Heart left ventricle (tissue), 13 donors: ENCODE results near the gene RAB11FIP4.

Source experiments
- POLR2A ChIP-seq, 2 donors: fragments of 450-650 bp; IDR thresholded peaks; one replicate each; pipeline ENCODE4 v1.6.1; 2017; ENCODE audit warnings: antibody characterized with exemption in 2 of 2, mild to moderate bottlenecking in 2 of 2, moderate library complexity in 2 of 2
- TF ChIP-seq, protein P1 (sequence below), 12 donors: fragments of 200-600 bp; sonication (generic) in 4 of 12; IDR thresholded peaks; one replicate each; pipeline versions ENCODE4 v1.5.0 to v1.8.0; 2018 to 2022; ENCODE audit warnings: antibody characterized with exemption in 12 of 12, mild to moderate bottlenecking in 5 of 12
- donor health status: ischemic (EF 13 %, LVEDD 7.1; RV severe dilation, severe dysfunction).
- donor health status: DM: no; HTN: yes; CAD: no.
- donor health status: DM: no; HTN: no; CAD: no.
- donor health status: ischemic (EF 25% LVEDD 6.9; RV normal size, moderate dysfunction).
- donor health status: ischemic (EF 25% LVEDD 5.7; RV mildly dilated, moderate dysfunction).
- donor health status: ischemic (EF 35%, LVEDD 5.7; RV mildly dilated, moderate dysfunction).
- donor health status: nonischemic (EF 11% LVEDD 7.7; RV severe dilation, severe dysfunction).
- donor health status: DM: yes; HTN: yes; CAD: no.
- donor health status: PGD.
- donor health status: ischemic (EF 29% LVEDD 5.4; RV normal size, mild dysfunction).
- donor health status: nonischemic (EF 23%, LVEDD 6.1; RV moderate dilation, normal function).

DNA sequence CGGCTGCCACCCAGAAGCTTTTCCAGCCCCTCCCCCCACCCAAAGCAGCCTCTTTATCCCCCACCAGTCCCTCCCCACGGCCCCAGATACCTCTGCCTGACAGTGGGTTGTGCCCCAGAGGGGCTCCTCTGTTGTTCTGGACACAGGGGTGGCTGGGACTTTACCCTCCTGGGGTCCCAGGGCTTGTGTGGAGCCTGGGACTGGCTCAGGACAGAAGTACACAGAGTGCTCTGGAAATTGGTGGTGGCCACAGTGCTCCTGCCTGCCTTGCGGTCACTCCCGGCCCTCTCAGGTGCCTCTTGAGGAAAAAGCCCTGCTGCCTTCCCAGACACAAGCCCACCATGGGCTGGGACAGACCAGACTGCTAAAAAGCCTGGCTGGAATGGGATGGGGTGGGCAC, 68.2 kb downstream of the RAB11FIP4 start:
- TF ChIP-seq, protein P1, sequence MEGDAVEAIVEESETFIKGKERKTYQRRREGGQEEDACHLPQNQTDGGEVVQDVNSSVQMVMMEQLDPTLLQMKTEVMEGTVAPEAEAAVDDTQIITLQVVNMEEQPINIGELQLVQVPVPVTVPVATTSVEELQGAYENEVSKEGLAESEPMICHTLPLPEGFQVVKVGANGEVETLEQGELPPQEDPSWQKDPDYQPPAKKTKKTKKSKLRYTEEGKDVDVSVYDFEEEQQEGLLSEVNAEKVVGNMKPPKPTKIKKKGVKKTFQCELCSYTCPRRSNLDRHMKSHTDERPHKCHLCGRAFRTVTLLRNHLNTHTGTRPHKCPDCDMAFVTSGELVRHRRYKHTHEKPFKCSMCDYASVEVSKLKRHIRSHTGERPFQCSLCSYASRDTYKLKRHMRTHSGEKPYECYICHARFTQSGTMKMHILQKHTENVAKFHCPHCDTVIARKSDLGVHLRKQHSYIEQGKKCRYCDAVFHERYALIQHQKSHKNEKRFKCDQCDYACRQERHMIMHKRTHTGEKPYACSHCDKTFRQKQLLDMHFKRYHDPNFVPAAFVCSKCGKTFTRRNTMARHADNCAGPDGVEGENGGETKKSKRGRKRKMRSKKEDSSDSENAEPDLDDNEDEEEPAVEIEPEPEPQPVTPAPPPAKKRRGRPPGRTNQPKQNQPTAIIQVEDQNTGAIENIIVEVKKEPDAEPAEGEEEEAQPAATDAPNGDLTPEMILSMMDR (IDR thresholded peaks at IDR 0.05): no peak
- no peak for TF ChIP-seq POLR2A (IDR thresholded peaks at IDR 0.05)
